ENCODE results near the gene ANLN.
"Not testable (repeated sequence)": the region's sequence is repeated elsewhere in the genome, so short reads cannot be mapped to it uniquely, and the experiment has no call there.

Gene ANLN

DNA sequence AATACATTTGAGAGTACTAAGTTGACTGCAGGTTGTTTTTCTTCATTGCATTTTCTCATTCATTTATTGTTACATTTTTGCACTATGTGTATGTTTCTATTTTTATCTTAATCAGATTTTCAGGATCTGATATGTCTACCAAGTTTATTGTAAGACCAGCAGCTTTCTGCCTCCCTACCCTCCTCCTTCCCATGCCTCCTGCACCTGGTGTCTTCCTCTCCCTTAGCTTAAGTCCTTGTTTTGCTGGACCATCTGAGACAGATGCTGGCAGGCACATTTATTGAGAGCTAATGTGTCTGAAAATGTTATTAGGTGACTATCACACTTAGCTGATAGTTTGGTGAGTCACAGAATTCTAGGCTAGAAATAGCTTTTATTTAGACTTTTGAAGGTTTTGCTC, 79.6 kb downstream of the ANLN start:
- FAIRE-seq: no peak

- no peak for FAIRE-seq
Measured at GRCh38 chr7:36472141-36472729, 82.6 kb downstream of the ANLN start.

- FAIRE-seq: no peak
Measured at GRCh38 chr7:36473454-36474282, 84.0 kb downstream of the ANLN start.

- no peak for FAIRE-seq
Measured at GRCh38 chr7:36474283-36475010, 84.8 kb downstream of the ANLN start.

DNA sequence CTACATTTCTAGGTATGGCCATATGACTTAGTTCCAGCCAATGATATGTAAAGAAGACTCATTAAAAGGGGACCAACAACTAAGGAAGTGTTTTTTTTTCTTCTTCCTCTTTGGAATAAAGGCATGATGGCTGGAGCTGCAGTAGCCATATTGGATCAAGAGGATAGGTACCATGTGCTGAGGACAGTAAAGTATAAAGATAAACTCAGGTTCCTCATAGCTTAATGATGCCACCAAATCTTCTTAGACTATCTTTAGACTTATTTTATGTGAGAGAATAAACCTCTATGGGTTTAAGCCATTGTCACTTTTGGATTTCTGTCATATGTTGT, 85.3 kb downstream of the ANLN start:
- no peak for FAIRE-seq

DNA sequence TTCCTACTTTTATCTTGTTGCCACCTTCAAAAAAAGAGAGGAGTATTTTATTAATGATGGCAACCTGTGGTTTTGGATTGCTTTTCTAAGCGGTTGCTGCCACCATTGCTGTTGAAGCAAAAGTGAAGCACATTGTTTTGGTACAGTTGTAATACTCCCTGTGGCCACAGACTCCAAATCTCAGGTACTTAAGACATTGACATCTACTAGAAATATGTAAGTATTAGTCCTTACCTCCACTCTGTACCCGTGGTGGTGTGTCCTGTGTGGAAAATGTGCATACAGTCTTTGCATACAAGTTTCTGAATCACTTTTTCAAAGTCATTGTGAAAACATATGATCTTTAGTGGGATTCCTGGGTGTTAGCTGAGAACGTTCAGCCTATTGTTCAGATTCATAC, 85.7 kb downstream of the ANLN start:
- no peak for FAIRE-seq

DNA sequence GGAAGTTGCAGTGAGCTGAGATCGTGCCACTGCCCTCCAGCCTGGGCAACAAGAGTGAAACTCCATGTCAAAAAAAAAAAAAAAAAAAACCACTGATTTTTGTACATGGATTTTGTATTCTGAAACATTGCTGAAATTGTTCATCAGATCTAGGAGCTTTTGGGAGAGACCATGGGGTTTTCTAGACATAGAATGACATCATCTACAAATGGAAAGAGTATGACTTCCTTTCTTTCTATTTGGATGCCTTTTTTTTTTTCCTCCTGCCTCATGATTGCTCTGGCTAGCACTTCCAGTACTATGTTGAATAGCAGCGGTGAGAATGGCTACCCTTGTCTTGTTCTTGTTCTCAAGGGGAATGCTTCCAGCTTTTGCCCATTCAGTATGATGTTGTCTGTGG, 89.1 kb downstream of the ANLN start:
- no peak for FAIRE-seq

GRCh38 chr7:36483853-36484252, 94.2 kb downstream of the ANLN start:
- FAIRE-seq: not testable (repeated sequence)

DNA sequence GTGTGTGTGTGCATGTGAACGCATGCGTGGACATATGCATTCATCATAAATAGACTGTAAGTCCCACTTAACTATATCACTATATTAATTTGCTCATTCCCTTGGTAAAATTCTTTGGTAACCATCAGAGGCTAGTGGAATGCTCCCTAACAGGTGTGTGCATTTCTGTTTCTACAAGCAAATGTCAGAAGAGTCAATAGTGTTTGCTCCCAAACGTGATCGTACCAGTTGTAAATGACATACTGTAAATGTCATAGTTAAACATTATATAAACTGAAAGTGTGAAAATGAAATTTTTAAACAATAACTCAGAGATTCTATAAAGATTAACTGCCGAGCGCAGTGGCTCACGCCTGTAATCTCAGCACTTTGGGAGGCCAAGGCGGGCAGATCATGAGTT, 94.6 kb downstream of the ANLN start:
- FAIRE-seq: no peak

DNA sequence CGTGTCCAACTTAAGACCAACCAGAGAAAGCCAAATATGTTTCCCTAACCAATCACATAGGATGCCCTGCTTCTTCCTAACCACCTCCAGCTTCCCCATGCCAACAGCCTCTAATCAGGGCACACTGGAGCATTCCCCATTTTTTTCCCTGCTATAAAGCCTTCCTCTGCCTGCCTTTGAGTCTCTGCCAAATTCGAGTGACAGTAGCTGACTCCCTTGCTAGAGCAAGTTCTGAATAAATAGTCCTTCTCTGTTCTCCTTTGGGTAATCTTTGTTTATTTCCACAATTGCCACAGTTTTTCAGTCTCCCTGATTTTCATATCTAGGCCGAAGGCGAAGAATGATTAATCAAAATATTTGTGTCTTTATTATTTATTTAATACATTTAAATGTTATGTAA, 96.7 kb downstream of the ANLN start:
- FAIRE-seq: no peak

GRCh38 chr7:36487756-36488336, 98.2 kb downstream of the ANLN start:
- FAIRE-seq: peak; percentile 91

GRCh38 chr7:36488672-36489071, 99.0 kb downstream of the ANLN start:
- not testable (repeated sequence) for FAIRE-seq

GRCh38 chr7:36490419-36490830, 100.8 kb downstream of the ANLN start:
- FAIRE-seq: no peak

DNA sequence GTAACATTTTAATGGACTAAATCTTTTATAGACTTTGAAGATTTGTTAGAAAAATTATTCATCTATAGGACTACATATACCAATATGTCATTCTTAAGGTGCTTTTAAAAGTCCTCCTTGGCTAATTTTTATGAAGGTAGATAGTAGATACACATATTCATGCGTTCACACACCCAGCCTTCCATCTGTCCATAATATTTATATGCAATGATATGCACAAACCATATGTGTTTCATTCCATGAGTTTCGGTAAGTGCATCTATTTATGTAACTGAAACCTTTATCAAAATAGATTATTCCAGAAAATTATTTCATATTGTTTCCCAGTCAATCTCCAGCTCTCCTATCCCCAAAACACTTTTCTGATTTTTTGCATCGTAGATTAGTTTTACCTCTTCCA, 101.7 kb downstream of the ANLN start:
- FAIRE-seq: no peak

DNA sequence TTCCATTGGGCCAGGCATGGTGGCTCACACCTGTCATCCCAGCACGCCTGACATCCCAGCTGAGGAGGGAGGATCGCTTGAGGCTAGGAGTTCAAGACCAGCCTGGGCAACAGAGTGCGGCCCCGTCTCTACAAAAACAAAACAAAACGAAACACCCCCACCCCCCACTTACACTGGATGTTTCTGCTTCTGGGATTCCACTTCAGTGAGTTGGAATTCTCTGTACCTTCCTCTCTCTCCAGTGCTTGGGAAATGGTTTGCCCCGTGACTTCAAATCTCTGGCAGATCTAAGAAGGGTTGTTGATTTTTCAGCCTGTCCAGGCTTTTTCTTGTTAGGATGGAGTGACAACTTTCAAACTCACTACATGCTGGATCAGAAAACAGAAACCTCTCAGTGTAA, 106.9 kb downstream of the ANLN start:
- FAIRE-seq: no peak

DNA sequence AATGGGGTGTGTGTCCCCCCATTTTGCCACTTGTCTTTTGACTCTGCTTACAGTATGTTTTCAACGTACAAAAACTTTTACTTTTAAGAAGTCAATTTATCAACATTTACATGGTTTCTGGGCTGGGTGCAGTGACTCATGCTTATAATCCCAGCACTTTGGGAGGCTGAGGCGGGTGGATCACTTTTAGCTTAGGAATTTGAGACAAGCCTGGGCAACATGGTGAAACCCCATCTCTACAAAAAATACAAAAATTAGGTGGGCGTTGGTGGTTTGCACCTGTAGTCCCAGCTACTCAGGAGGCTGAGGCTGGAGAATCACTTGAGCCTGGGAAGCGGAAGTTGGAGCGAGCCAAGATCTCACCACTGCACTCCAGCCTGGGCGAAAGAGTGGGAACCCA, 107.5 kb downstream of the ANLN start:
- FAIRE-seq: not testable (repeated sequence)

DNA sequence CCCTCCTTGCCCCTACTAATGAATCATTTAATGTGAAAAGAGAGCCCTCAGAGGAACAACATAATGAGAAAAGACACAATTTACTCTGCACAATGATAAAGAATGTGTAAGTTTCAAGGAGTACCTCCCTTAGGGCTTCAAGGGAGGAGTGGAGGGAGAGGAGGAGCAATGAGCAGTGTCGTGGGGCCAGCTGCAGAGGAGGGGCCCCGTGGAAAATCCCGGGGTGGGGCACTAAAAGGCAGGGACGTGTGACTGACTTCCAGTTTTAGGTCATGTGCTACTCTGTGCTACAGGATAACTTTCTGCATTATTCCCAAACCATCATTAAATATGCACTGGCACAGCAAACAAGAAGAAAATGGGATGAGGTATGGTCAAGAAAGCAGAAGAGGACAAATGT, 108.1 kb downstream of the ANLN start:
- FAIRE-seq: no peak
